HepG2 (cell line): ENCODE results near the gene ARTN. TPM values are rescaled to one million over a fixed set of nuclear protein-coding genes. Genes with fewer than 3 reads are reported as not detected.

Experiments
- ATAC-seq: fragments of 200-7000 bp; cut with Tn5 transposase; 3 replicates; pipeline ENCODE4 v1.9.1; 2020; ENCODE audit warnings: mild to moderate bottlenecking, moderate library complexity
- BruUV-seq: library from RNA; stranded (reverse); fragments of 400-500 nt; replicated peaks from 2 replicates; lab custom pipeline; 2021; lab: Mats Ljungman, UMichigan
- CTCF ChIA-PET: fragments of 300-600 bp; formaldehyde crosslinking; extraction: SDS; loops from one replicate; lab custom pipeline; 2021; ENCODE audit warnings: low total read pairs, inconsistent platforms, low intra/inter-chr PET ratio; lab: Yijun Ruan, JAX
- POLR2A ChIA-PET: fragments of 350-600 bp; sonication (Branson Sonifier 250); formaldehyde crosslinking; loops from one replicate; lab custom pipeline; 2020; ENCODE audit warnings: antibody characterized with exemption, inconsistent platforms; lab: Yijun Ruan, JAX
- DNase-seq: peaks from one replicate; pipeline ENCODE4 v3.0.0-alpha.2; 2015; ENCODE audit warnings: low spot score
- FAIRE-seq: peaks from 3 replicates; lab custom pipeline; 2011; peaks lifted over from hg19 to GRCh38; lab: Jason Lieb, UNC
- H2AFZ ChIP-seq: one replicate; pipeline ENCODE4 v1.6.1; 2011; ENCODE audit warnings: low read length, inconsistent platforms
- H3K27ac ChIP-seq: fragments of 300-600 bp; 3 replicates; pipeline ENCODE4 v1.8.0; 2011; ENCODE audit warnings: mixed run types, mild to moderate bottlenecking, mixed read lengths, low read length, inconsistent platforms; ENCODE audit not compliant: insufficient read depth; ENCODE audit errors: extremely low read length
- H3K27me3 ChIP-seq, 2 experiments: fragments of 200-600 bp in 1 of 2; 2 replicates in 1 of 2; 3 replicates in 1 of 2; pipeline versions ENCODE4 v1.6.0 to v1.8.0; 2011; ENCODE audit warnings: low read length in 2 of 2, mild to moderate bottlenecking in 2 of 2, moderate library complexity in 2 of 2, inconsistent platforms in 1 of 2; ENCODE audit not compliant: insufficient read depth in 2 of 2, control insufficient read depth in 1 of 2
- H3K36me3 ChIP-seq, 2 experiments: fragments of 200-600 bp in 1 of 2; replicated peaks in 1 of 2; 2 replicates in 1 of 2; 3 replicates in 1 of 2; pipeline versions ENCODE4 v1.5.1 to v1.8.0; 2011; ENCODE audit warnings: low read length in 2 of 2, inconsistent platforms in 1 of 2; ENCODE audit not compliant: insufficient read depth in 2 of 2, control insufficient read depth in 1 of 2
- H3K4me1 ChIP-seq: 2 replicates; pipeline ENCODE4 v1.5.1; 2012; ENCODE audit warnings: low read length, inconsistent platforms; ENCODE audit not compliant: insufficient read depth
- H3K4me2 ChIP-seq: 2 replicates; pipeline ENCODE4 v1.6.0; 2011; ENCODE audit warnings: low read depth, low read length, inconsistent platforms
- H3K4me3 ChIP-seq, 3 experiments: fragments of 200-600 bp in 1 of 3; sonication (generic), shearing (Covaris generic) in 1 of 3; replicated peaks in 1 of 3; 2 replicates each; pipeline ENCODE4 v1.5.1; 2011 to 2016; ENCODE audit warnings: low read length in 3 of 3, inconsistent platforms in 2 of 3, low read depth in 2 of 3, mild to moderate bottlenecking in 2 of 3, control low read depth in 1 of 3, mixed read lengths in 1 of 3; ENCODE audit not compliant: insufficient read depth in 1 of 3
- H3K79me2 ChIP-seq: one replicate; pipeline ENCODE4 v1.6.1; 2011; ENCODE audit warnings: low read length, inconsistent platforms; ENCODE audit not compliant: insufficient read depth
- H3K9ac ChIP-seq: 2 replicates; pipeline ENCODE4 v1.6.0; 2011; ENCODE audit warnings: mild to moderate bottlenecking, low read depth, low read length, inconsistent platforms; ENCODE audit not compliant: insufficient read depth
- H3K9me3 ChIP-seq: 2 replicates; pipeline ENCODE4 v1.5.1; 2012; ENCODE audit warnings: mild to moderate bottlenecking, low read length
- H4K20me1 ChIP-seq: 2 replicates; pipeline ENCODE4 v1.6.0; 2011; ENCODE audit warnings: inconsistent platforms, mild to moderate bottlenecking, low read length, moderate library complexity; ENCODE audit not compliant: insufficient read depth
- FOXP1 ChIP-seq, 2 experiments: fragments of 450-650 bp in 1 of 2; IDR thresholded peaks; 2 replicates each; pipeline ENCODE4 v1.6.1; 2017 to 2018; ENCODE audit warnings: antibody characterized with exemption in 1 of 2
- GMEB1 ChIP-seq: sonication (generic); formaldehyde crosslinking; IDR thresholded peaks from 2 replicates; pipeline ENCODE4 v1.5.1; 2020; ENCODE audit warnings: missing genetic modification reagents, mild to moderate bottlenecking, borderline replicate concordance
- GZF1 ChIP-seq: sonication (generic); formaldehyde crosslinking; IDR thresholded peaks from 2 replicates; pipeline ENCODE4 v1.5.1; 2020; ENCODE audit warnings: mild to moderate bottlenecking, missing genetic modification reagents
- HCFC1 ChIP-seq: fragments of 150-350 bp; IDR thresholded peaks from 2 replicates; pipeline ENCODE4 v1.6.1; 2014; ENCODE audit warnings: low read depth, low read length
- HNF4A ChIP-seq: sonication (generic); formaldehyde crosslinking; IDR thresholded peaks from 2 replicates; pipeline ENCODE4 v1.4.0; 2020; ENCODE audit warnings: missing genetic modification reagents
- KMT2A ChIP-seq: sonication (generic); formaldehyde crosslinking; IDR thresholded peaks from 2 replicates; pipeline ENCODE4 v1.4.0; 2020; ENCODE audit warnings: missing genetic modification reagents
- NFIB ChIP-seq: sonication (generic); formaldehyde crosslinking; IDR thresholded peaks from 2 replicates; pipeline ENCODE4 v1.9.0; 2021; ENCODE audit warnings: missing genetic modification reagents, mild to moderate bottlenecking, borderline replicate concordance
- STAT6 ChIP-seq: sonication (generic); formaldehyde crosslinking; IDR thresholded peaks from 2 replicates; pipeline ENCODE4 v1.4.0; 2020; ENCODE audit warnings: missing genetic modification reagents, mild to moderate bottlenecking, borderline replicate concordance
- ZNF205 ChIP-seq: IDR thresholded peaks from 2 replicates; pipeline ENCODE4 v1.6.1; 2018; ENCODE audit warnings: missing biosample characterization, missing genetic modification reagents
- ZNF331 ChIP-seq: sonication (generic); formaldehyde crosslinking; IDR thresholded peaks from 2 replicates; pipeline ENCODE4 v1.4.0; 2020; ENCODE audit warnings: missing genetic modification reagents
- ZNF383 ChIP-seq: sonication (generic); formaldehyde crosslinking; IDR thresholded peaks from 2 replicates; pipeline ENCODE4 v1.4.0; 2020; ENCODE audit warnings: missing genetic modification reagents, mild to moderate bottlenecking, borderline replicate concordance
- ZNF441 ChIP-seq: sonication (generic); formaldehyde crosslinking; IDR thresholded peaks from 2 replicates; pipeline ENCODE4 v1.7.0; 2021; ENCODE audit warnings: missing genetic modification reagents, borderline replicate concordance
- ZNF7 ChIP-seq: IDR thresholded peaks from 2 replicates; pipeline ENCODE4 v1.6.1; 2016; ENCODE audit warnings: missing biosample characterization, missing genetic modification reagents
- ZNF747 ChIP-seq: sonication (generic); formaldehyde crosslinking; IDR thresholded peaks from 2 replicates; pipeline ENCODE4 v1.8.1; 2023; ENCODE audit warnings: missing genetic modification reagents, mild to moderate bottlenecking, borderline replicate concordance
- ZSCAN31 ChIP-seq: sonication (generic); formaldehyde crosslinking; IDR thresholded peaks from 2 replicates; pipeline ENCODE4 v1.5.0; 2020; ENCODE audit warnings: low read depth, mild to moderate bottlenecking, missing genetic modification reagents
- WGBS: methylation state at CpG from one replicate; pipeline ENCODE4 v1.1.6; 2017; ENCODE audit warnings: low lambda C conversion rate; 5-methylcytosine and 5-hydroxymethylcytosine counted together
- in situ Hi-C: cut with HindIII; loops from 2 replicates; pipeline ENCODE4 v1.10.0; 2017; ENCODE audit warnings: low pct_unique_long_range_greater_than_20kb; ENCODE audit not compliant: extremely low pct_ligation_motif_present
- intact Hi-C: fragments of 100-400 bp; cut with micrococcal nuclease; formaldehyde crosslinking; loops from one replicate; pipeline ENCODE4 v1.10.0; 2022; ENCODE audit not compliant: unreplicated experiment
- polyA plus RNA-seq, 8 experiments: library from polyadenylated mRNA; depleted of rRNA in 3 of 8; stranded (reverse) in 7 of 8; unstranded in 1 of 8; fragments of >200 nt; fragmentation: Illumina TruSeq in 4 of 8; extraction: Trizol in 4 of 8; gene quantifications; 2 replicates each; pipeline versions ENCODE4 v1.2.1 to v1.2.3, GENCODE V29; 2011 to 2016; ENCODE audit warnings: low read depth in 4 of 8, missing spikeins in 1 of 8, mixed read lengths in 1 of 8; ENCODE audit not compliant: insufficient read depth in 1 of 8
- total RNA-seq, 5 experiments: library from RNA; depleted of rRNA; stranded (reverse); fragments of >200 nt; fragmentation: Illumina TruSeq; extraction: Trizol; gene quantifications; 2 replicates each; pipeline ENCODE4 v1.2.3, GENCODE V29; 2016; ENCODE audit warnings: low read depth in 1 of 5

Gene ARTN
- total and polyA plus RNA-seq, 2 of the 13 experiments (the other 11 are each of a cell fraction or from before 2014, with no cell fraction given) = 0.11 to 0.62 TPM

GRCh38 chr1:43965316-43965715, 31.7 kb downstream of the ARTN start:
- intact Hi-C loops = no loop called here
- WGBS = 99% methylated on average over 3 of the region's 3 CpGs
- H4K20me1 ChIP-seq = no peaks in the 10 kb centered on the region
- TF ChIP-seq ZSCAN31 (no peak), HCFC1 (no peak), GMEB1 (CRISPR knock-in tag) (no peak), FOXP1 (IDR thresholded peaks at IDR 0.05) (0 out of 2 replicates have a peak, but pooled peaks have one; percentile 18), FOXP1 (CRISPR knock-in tag; IDR thresholded peaks at IDR 0.05) (no peak), GZF1 (CRISPR knock-in tag) (no peak)
- H3K36me3 ChIP-seq = peaks cover 4 to 8% of the 10 kb centered on the region in 2 experiments; a peak in 4 of 5 replicates
- ATAC-seq (no peak), FAIRE-seq (no peak), DNase-seq (no peak)
- no TSS peak for BruUV-seq
- no peaks in the 10 kb centered on the region for H3K9me3 ChIP-seq
- no peak overlapping the region for H3K4me3 ChIP-seq
- no peaks in the 10 kb centered on the region for H3K27me3 ChIP-seq
- no peak overlapping the region for H2AFZ ChIP-seq
- POLR2A ChIA-PET = no interaction called here
- 0 out of 2 replicates have a peak, but pooled peaks cover 4% of the 10 kb centered on the region for H3K4me1 ChIP-seq
- H3K4me2 ChIP-seq = no peak overlapping the region
- in situ Hi-C loops = no loop called here
- peaks cover 4% of the 10 kb centered on the region for H3K79me2 ChIP-seq
- CTCF ChIA-PET = no interaction called here
- H3K27ac ChIP-seq = no peak overlapping the region
- H3K9ac ChIP-seq = no peak overlapping the region

DNA sequence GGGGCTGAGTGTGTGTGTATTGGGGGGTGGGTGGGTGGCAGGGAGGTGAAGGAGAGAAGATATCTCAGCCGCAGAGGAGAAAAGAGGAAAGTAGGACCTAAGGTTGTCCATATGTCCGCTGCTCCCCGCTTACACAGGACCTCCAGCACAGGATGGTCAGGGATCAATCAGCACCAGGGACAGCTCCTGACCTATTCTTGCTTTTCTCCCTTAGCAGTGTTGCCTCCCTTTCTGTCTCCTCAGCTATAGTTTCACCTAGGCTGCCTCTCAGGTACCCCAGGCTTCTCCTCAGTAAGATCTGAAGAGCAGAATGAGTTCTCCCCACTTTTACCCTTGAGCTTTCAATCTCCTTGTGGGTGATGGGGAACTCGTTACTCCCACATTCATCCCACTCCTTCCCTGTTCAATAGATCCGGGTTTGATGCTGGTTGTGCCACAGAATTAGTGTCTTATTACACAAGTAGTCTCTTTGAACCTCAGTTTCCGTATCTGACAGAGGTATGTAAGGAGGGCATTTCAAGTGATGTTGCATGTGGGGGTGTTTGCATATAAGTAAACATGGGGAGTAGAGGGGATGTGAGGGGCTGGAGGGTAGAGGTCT, 34.8 kb downstream of the ARTN start:
- intact Hi-C loops = no loop called here
- H3K4me1 ChIP-seq = peaks cover 14% of the 10 kb centered on the region
- WGBS = 95% methylated on average over 6 of the region's 6 CpGs
- no peak overlapping the region for H3K4me3 ChIP-seq
- no peak overlapping the region for H2AFZ ChIP-seq
- DNase-seq = no peak
- H3K9me3 ChIP-seq = no peaks in the 10 kb centered on the region
- peaks cover 3 to 4% of the 10 kb centered on the region in 2 experiments; a peak in 2 of 5 replicates for H3K36me3 ChIP-seq
- ChIA-PET POLR2A (interaction anchor here (0.6 to 1.5 kb wide), 2 partner anchors 10 to 21 kb away, joined by 3 read pairs; partner anchors contain the start of gene IPO13), CTCF (no interaction called here)
- in situ Hi-C loops = no loop called here
- H3K27ac ChIP-seq = no peak overlapping the region
- H3K9ac ChIP-seq = no peak overlapping the region
- H3K27me3 ChIP-seq = no peaks in the 10 kb centered on the region
- H3K4me2 ChIP-seq = no peak overlapping the region
- no peak for ATAC-seq
- peaks cover 11% of the 10 kb centered on the region for H3K79me2 ChIP-seq
- no TSS peak for BruUV-seq
- H4K20me1 ChIP-seq = no peaks in the 10 kb centered on the region
- no peak for FAIRE-seq
- TF ChIP-seq ZNF331 (CRISPR knock-in tag) = peak; percentile 62; the same call in 1 of the 2 replicates
- no peak for TF ChIP-seq ZNF7 (CRISPR knock-in tag)
- no peak for TF ChIP-seq ZNF383 (CRISPR knock-in tag)
- peak; percentile 35; the same call in 1 of the 2 replicates for TF ChIP-seq ZNF441 (CRISPR knock-in tag)
- TF ChIP-seq ZNF205 (CRISPR knock-in tag) = no peak
- no peak for TF ChIP-seq STAT6 (CRISPR knock-in tag)
- no peak for TF ChIP-seq KMT2A
- no peak for TF ChIP-seq ZNF747 (CRISPR knock-in tag)
- TF ChIP-seq NFIB = no peak
- no peak for TF ChIP-seq HNF4A
